ENCODE data around the gene TMOD1. TPM values are rescaled to one million over a fixed set of nuclear protein-coding genes. Genes with fewer than 3 reads are reported as not detected.
"Not testable (repeated sequence)": the region's sequence is repeated elsewhere in the genome, so short reads cannot be mapped to it uniquely, and the experiment has no call there.

The TMOD1 gene
- polyA plus RNA-seq, 1 donor: 145 TPM

DNA sequence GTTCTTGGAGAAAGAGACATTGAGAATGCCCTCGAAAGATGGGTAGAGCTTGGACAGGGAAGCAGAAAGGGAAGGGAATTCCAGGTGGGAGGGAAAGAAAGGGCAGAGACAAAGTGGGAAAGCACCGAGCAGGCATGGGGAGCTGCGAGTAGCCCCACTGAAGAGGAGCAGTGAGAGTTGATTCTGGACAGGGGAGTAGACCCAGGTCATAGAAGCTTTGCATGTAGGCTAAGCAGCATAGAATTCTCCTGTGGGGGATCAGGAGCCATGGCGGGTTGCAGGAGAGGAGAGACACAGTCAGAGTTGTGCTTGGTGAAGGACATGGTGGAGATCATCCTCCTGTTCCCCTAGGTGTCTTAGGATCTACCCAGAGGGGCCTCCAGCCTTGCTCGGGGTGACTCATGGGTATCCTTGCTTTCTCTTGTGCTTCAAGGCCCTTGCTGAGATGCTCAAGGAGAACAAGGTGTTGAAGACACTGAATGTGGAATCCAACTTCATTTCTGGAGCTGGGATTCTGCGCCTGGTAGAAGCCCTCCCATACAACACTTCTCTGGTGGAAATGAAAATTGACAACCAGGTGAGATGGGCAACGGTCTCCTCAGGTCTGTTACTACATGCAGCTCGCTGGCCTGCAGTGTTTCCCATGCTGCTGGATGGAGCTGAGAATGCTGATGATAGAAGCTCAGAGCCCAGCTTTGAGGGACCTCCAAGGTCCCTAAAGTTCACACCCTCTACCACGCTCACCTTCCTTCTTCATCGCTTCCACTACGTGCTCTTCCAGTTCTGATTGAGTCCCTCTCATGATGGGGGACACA is 67.2 kb downstream of the TMOD1 start:
- no peak for DNase-seq

DNA sequence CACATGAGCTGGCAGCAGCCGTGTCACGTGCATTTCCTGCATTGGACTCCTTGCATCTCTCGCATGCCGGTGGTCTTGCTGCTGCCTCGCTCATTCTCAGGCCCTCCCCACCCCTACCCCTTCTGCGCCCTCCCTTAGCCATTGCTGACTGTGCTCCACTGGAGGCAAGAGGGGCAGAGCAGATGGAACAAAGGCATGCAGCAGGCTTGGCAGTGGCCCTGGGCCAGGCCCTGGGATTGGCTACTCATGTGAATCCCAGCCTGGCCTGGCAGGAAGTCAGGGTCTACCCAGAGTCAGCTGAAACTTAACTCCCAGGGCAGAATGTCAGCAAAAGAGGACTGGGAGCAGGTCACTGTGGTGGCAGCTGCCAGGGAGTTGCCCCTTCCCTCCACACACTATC is 69.4 kb downstream of the TMOD1 start:
- peak; percentile 40 for DNase-seq

DNA sequence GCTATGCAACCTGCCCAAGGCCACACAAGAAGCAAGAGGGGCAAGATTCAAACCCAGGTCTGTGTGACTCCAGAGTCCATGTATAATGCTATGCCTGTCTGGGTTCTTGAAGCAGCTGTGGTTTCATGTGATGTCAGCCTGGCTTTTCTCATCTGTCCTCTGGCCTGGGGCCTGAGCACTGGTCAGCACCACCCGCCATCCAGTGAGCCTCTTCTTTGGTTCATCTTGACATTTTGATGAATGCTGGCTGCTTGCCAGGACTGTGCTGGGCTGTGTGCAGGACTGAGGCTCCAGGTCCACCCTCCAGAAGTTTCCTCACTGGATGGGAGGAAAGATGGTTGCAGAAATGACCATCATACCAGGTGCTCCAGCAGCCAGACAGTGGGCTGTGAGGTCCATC is 70.2 kb downstream of the TMOD1 start:
- no peak for DNase-seq

- DNase-seq: no peak
Measured at GRCh38 chr9:97572196-97572891, 70.9 kb downstream of the TMOD1 start.

GRCh38 chr9:97572892-97573365 is 71.5 kb downstream of the TMOD1 start:
- DNase-seq: no peak

- no peak for DNase-seq
Measured at GRCh38 chr9:97573482-97574073, 72.1 kb downstream of the TMOD1 start.

- DNase-seq: not testable (repeated sequence)
Measured at GRCh38 chr9:97574101-97574571, 72.7 kb downstream of the TMOD1 start.

GRCh38 chr9:97574921-97575672 is 73.6 kb downstream of the TMOD1 start:
- DNase-seq: not testable (repeated sequence)

- no peak for DNase-seq
Measured at GRCh38 chr9:97575673-97576200, 74.3 kb downstream of the TMOD1 start.

DNA sequence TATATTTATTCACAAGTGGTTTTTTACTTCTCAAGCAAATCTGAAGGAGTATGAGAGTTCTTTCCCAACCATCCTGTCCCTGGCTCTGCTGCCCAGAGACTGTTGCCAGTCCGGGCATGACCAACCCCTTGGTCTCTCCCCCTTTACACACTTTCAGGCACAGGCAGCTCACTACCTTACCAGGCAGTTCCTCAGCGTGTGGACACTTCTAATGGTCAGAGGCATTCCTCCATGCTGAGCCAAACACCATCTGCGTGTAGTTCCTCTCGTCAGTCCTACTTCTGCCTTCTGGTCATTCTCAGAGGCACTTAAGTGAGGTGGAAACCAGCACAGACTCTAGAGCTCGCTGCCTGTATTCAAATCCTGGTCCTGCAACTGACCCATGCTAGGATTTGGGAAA is 75.6 kb downstream of the TMOD1 start:
- no peak for DNase-seq

DNA sequence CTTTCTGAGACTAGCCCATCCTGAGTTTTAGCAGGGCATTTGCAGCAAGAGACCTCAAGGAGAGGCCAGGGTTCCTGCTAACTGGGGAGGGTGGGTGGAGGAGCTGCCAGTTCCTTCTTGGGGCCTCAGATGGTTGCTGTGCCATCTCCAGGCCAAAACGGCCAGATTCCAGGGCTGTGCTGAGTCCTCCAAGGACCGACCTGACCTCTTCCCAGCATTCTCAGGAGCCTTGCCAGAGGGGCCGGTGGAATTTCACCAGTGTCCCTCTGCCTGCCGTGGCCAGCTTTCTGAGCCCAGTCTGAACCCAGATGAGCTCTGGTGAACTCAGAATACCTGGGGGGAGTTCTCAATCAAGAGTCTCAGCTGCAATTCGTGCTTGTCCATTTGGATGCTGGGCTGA is 77.4 kb downstream of the TMOD1 start:
- no peak for DNase-seq

DNA sequence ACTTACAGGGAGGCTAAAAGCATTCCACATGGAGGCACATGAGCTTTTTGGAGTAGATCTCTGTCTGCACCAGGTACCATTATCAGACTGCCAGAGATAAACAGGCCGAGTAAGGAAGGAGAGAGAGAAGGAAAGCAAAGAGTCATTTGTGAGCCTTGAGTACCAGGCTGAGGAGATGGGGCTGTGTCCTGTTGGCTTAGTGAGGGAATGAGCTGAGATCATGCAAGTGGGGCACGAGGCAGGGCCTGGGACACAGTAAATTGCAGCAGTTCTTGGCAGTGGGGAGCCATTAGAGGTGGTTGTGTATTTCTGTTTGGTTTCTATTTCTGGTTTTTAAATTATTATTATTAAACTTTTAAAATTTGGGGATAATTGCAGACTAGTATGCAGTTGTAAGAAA is 78.4 kb downstream of the TMOD1 start:
- DNase-seq: no peak

DNA sequence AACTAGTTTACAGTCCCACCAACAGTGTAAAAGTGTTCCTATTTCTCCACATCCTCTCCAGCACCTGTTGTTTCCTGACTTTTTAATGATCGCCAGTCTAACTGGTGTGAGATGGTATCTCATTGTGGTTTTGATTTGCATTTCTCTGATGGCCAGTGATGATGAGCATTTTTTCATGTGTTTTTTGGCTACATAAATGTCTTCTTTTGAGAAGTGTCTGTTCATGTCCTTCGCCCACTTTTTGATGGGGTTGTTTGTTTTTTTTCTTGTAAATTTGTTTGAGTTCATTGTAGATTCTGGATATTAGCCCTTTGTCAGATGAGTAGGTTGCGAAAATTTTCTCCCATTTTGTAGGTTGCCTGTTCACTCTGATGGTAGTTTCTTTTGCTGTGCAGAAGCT is 80.1 kb downstream of the TMOD1 start:
- not testable (repeated sequence) for DNase-seq

GRCh38 chr9:97584778-97585177 is 83.3 kb downstream of the TMOD1 start:
- not testable (repeated sequence) for DNase-seq

- not testable (repeated sequence) for DNase-seq
Measured at GRCh38 chr9:97586909-97587308, 85.4 kb downstream of the TMOD1 start.

DNA sequence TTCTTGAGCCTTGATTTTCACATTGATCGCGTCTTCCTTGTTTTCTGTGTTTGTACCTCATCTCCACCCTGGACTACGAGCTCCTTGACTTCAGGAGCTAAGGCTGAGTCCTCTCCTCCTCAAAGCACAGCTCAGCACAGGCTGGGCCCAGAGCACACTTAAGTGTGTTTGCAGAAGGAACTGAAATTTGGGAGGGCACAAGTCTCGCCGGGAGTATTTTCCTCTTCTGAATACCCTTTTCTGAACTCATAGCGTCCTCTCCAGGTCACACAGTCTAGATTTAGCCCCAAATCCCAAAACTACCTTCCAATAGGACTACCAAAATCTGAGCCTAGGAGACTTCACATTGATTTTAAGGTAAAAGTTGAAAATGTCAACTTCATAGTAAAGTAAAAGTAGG is 90.1 kb downstream of the TMOD1 start:
- no peak for DNase-seq

GRCh38 chr9:97592126-97592525 is 90.7 kb downstream of the TMOD1 start:
- DNase-seq: no peak

GRCh38 chr9:97593960-97594359 is 92.5 kb downstream of the TMOD1 start:
- no peak for DNase-seq

DNA sequence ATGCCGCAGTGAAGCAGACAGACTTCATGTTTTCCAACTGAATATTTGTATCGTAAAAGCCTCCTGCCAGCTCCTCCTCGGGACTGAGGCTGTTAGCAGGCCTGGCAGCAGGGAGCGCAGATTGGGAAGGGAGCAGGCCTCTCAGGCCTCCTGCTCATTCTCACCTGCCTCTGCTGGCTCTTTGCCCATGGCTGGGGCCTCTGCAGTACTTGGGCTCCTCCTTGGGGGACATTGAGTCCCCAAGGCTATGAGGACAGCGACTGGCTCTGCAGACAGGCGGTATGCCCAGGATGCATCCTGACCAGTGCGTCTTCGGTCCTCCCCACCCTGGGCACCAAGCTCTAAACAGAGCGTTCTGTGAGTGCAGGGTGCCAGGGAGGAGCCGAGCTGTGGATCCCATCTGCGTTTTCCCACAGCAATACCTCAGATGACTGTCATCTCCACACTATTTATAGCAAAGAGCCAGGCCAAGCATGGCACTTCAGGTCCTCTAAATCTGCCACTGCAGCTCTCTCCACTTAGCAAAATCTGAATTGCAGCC is 93.0 kb downstream of the TMOD1 start:
- DNase-seq: peak; percentile 11

DNA sequence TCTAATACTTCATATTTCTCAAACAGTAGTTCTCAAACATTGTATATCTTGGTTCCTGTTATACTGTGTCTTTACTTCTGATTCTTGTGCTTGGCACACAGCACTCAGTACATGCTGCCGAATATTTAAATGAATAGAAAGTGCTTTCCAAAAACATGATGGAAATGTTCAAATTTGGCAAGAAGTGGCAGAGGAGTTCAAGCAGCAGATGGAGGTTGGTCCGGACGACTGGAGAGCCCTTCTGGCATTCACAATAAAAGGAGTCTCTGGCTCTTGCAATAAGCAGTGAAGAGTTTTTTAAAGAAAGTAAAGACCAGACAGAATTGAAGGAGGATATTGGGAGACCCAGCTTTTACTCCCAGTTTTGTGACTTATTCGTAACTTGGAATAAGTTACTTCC is 95.4 kb downstream of the TMOD1 start:
- DNase-seq: peak; percentile 11

GRCh38 chr9:97598461-97599288 is 97.2 kb downstream of the TMOD1 start:
- DNase-seq: peak; percentile 72

Measured in hindlimb muscle (tissue), 1 donor.